Left lung (tissue), 10 donors: ENCODE results near the gene NCOA1. TPM values are rescaled to one million over a fixed set of nuclear protein-coding genes. Genes with fewer than 3 reads are reported as not detected.

Experiments
- ATAC-seq: fragments of 200-7000 bp; cut with Tn5 transposase; one replicate; pipeline ENCODE4 v1.9.1; 2020; ENCODE audit warnings: moderate library complexity
- DNase-seq, 4 donors: peaks; one replicate each; pipeline ENCODE4 v3.0.0-alpha.2; 2013 to 2020
- H3K27ac ChIP-seq, 2 donors: fragments of 200-600 bp; sonication (generic) in 1 of 2; one replicate each; pipeline versions ENCODE4 v1.5.0 to v1.8.0; 2020 to 2021
- H3K27me3 ChIP-seq, 2 donors: fragments of 200-600 bp; sonication (generic) in 1 of 2; one replicate each; pipeline versions ENCODE4 v1.5.0 to v1.8.0; 2020 to 2021
- H3K36me3 ChIP-seq, 2 donors: fragments of 200-600 bp; sonication (generic) in 1 of 2; one replicate each; pipeline versions ENCODE4 v1.5.0 to v1.8.0; 2020 to 2021
- H3K4me1 ChIP-seq, 2 donors: fragments of 200-600 bp; one replicate each; pipeline ENCODE4 v1.8.0; 2021
- H3K4me3 ChIP-seq, 2 donors: fragments of 200-600 bp; sonication (generic) in 1 of 2; one replicate each; pipeline versions ENCODE4 v1.5.0 to v1.8.0; 2020 to 2021; ENCODE audit warnings: mild to moderate bottlenecking in 1 of 2
- H3K9me3 ChIP-seq, 2 donors: fragments of 200-600 bp; sonication (generic) in 1 of 2; one replicate each; pipeline versions ENCODE4 v1.5.0 to v1.8.0; 2020 to 2021
- CTCF ChIP-seq, 2 donors: fragments of 200-600 bp; sonication (generic) in 1 of 2; IDR thresholded peaks; one replicate each; pipeline versions ENCODE4 v1.5.0 to v1.8.0; 2021; ENCODE audit warnings: antibody characterized with exemption in 2 of 2
- intact Hi-C, 2 donors: fragments of 100-400 bp; cut with DNase I; formaldehyde crosslinking; loops; one replicate each; pipeline versions ENCODE4 v1.11.2 to v1.14.2; 2022
- polyA plus RNA-seq, 6 donors: library from polyadenylated mRNA; unstranded; fragments of 120-200 nt; gene quantifications; one replicate each; pipeline ENCODE4 v1.2.1, GENCODE V29; 2013; ENCODE audit not compliant: insufficient read length in 6 of 6
- total RNA-seq, 2 donors: library from RNA; stranded (reverse); fragmentation: NEBNext Ultra II Directional; extraction: Animal tissue kit (Norgen Biotek cat#: 25700); gene quantifications; one replicate each; pipeline ENCODE4 v1.2.1, GENCODE V29; 2021
- donor health status: DM: no; HTN: yes; CAD: no.
- donor health status: DM: no; HTN: no; CAD: no.

The NCOA1 gene
- total and polyA plus RNA-seq, 8 donors: 32.6 to 65.3 (median 59.7) TPM

- ATAC-seq (no peak), DNase-seq (no peak)
- intact Hi-C loops: no loop called here
Observed at GRCh38 chr2:24457696-24458386, 33.2 kb upstream of the NCOA1 start.

GRCh38 chr2:24459224-24460161, 31.6 kb upstream of the NCOA1 start:
- H3K27ac ChIP-seq: no peak overlapping the region
- TF ChIP-seq CTCF (IDR thresholded peaks at IDR 0.05): no peak
- H3K4me3 ChIP-seq: no peak overlapping the region
- DNase-seq: no peak
- no peaks in the 10 kb centered on the region for H3K4me1 ChIP-seq
- no peaks in the 10 kb centered on the region for H3K27me3 ChIP-seq
- no peaks in the 10 kb centered on the region for H3K36me3 ChIP-seq
- H3K9me3 ChIP-seq: no peaks in the 10 kb centered on the region
- intact Hi-C loops: no loop called here
- no peak for ATAC-seq

More at GRCh38 chr2:24457696-24458386, 33.2 kb upstream of the NCOA1 start:
- H3K9me3 ChIP-seq: no peaks in the 10 kb centered on the region
- no peak for TF ChIP-seq CTCF (IDR thresholded peaks at IDR 0.05)
- no peaks in the 10 kb centered on the region for H3K4me1 ChIP-seq
- no peaks in the 10 kb centered on the region for H3K36me3 ChIP-seq
- H3K27ac ChIP-seq: no peak overlapping the region
- H3K4me3 ChIP-seq: no peak overlapping the region
- no peaks in the 10 kb centered on the region for H3K27me3 ChIP-seq

GRCh38 chr2:24461685-24462084, 29.4 kb upstream of the NCOA1 start:
- H3K27ac ChIP-seq: no peak overlapping the region
- TF ChIP-seq CTCF (IDR thresholded peaks at IDR 0.05): no peak
- no peaks in the 10 kb centered on the region for H3K4me1 ChIP-seq
- H3K36me3 ChIP-seq: no peaks in the 10 kb centered on the region
- H3K27me3 ChIP-seq: no peaks in the 10 kb centered on the region
- DNase-seq (no peak), ATAC-seq (no peak)
- no peaks in the 10 kb centered on the region for H3K9me3 ChIP-seq
- no peak overlapping the region for H3K4me3 ChIP-seq
- intact Hi-C loops: no loop called here

GRCh38 chr2:24463271-24463670, 27.8 kb upstream of the NCOA1 start:
- no peak for DNase-seq
- no peaks in the 10 kb centered on the region for H3K9me3 ChIP-seq
- intact Hi-C loops: no loop called here
- ATAC-seq: no peak
- no peak overlapping the region for H3K4me3 ChIP-seq
- H3K27ac ChIP-seq: no peak overlapping the region
- no peaks in the 10 kb centered on the region for H3K4me1 ChIP-seq
- H3K27me3 ChIP-seq: no peaks in the 10 kb centered on the region
- no peaks in the 10 kb centered on the region for H3K36me3 ChIP-seq
- no peak for TF ChIP-seq CTCF (IDR thresholded peaks at IDR 0.05)
